Glomerular visceral epithelial cell (primary cell): ENCODE data around the gene ZACN.

Experiments used
- DNase-seq: peaks from one replicate; pipeline ENCODE4 v3.0.0-alpha.2; 2016; ENCODE audit errors: extremely low spot score

The ZACN gene

GRCh38 chr17:76081295-76082210, 2.6 kb downstream of the ZACN start:
- DNase-seq: no peak

- DNase-seq: no peak
Measured at GRCh38 chr17:76082326-76083251, 3.6 kb downstream of the ZACN start.

GRCh38 chr17:76083536-76084182, 4.7 kb downstream of the ZACN start:
- no peak for DNase-seq

- no peak for DNase-seq
Measured at GRCh38 chr17:76085066-76085730, 6.2 kb downstream of the ZACN start.

- DNase-seq: no peak
Measured at GRCh38 chr17:76085731-76086366, 6.9 kb downstream of the ZACN start.

- DNase-seq: no peak
Measured at GRCh38 chr17:76086384-76086783, 7.4 kb downstream of the ZACN start.

GRCh38 chr17:76087531-76087930, 8.5 kb downstream of the ZACN start:
- no peak for DNase-seq

GRCh38 chr17:76088041-76088867, 9.3 kb downstream of the ZACN start:
- no peak for DNase-seq

- no peak for DNase-seq
Measured at GRCh38 chr17:76088868-76089576, 10.0 kb downstream of the ZACN start.

GRCh38 chr17:76089680-76090516, 10.9 kb downstream of the ZACN start:
- DNase-seq: no peak

GRCh38 chr17:76090517-76091129, 11.6 kb downstream of the ZACN start:
- DNase-seq: no peak

- DNase-seq: no peak
Measured at GRCh38 chr17:76091526-76092286, 12.7 kb downstream of the ZACN start.

- DNase-seq: no peak
Measured at GRCh38 chr17:76092526-76093413, 13.8 kb downstream of the ZACN start.

- DNase-seq: no peak
Measured at GRCh38 chr17:76094046-76094445, 15.1 kb downstream of the ZACN start.

- DNase-seq: no peak
Measured at GRCh38 chr17:76095943-76096342, 17.0 kb downstream of the ZACN start.

GRCh38 chr17:76097716-76098295, 18.8 kb downstream of the ZACN start:
- no peak for DNase-seq
